Measurements from ENCODE around the gene TENT4A. TPM values are rescaled to one million over a fixed set of nuclear protein-coding genes. Genes with fewer than 3 reads are reported as not detected.
"Not testable (repeated sequence)": the region's sequence is repeated elsewhere in the genome, so short reads cannot be mapped to it uniquely, and the experiment has no call there.

Gene TENT4A
- total and polyA plus RNA-seq, 8 donors = 17.1 to 38.2 (median 31.4) TPM

- no peak for DNase-seq
- no peak for TF ChIP-seq CTCF (IDR thresholded peaks at IDR 0.05)
- no peak overlapping the region for H3K4me3 ChIP-seq
- no peaks in the 10 kb centered on the region for H3K9me3 ChIP-seq
- no peaks in the 10 kb centered on the region for H3K36me3 ChIP-seq
- no peak for ATAC-seq
- intact Hi-C loops (cut with DNase I) = no loop called here
- H3K4me1 ChIP-seq = peaks cover 12 to 20% of the 10 kb centered on the region in 2 donors
- H3K27ac ChIP-seq = no peak overlapping the region
- no peaks in the 10 kb centered on the region for H3K27me3 ChIP-seq
Measured at GRCh38 chr5:6768590-6769230, 55.5 kb downstream of the TENT4A start.

- no peak for DNase-seq
- Histone ChIP-seq H3K9me3 (no peaks in the 10 kb centered on the region), H3K36me3 (no peaks in the 10 kb centered on the region), H3K4me1 (peaks cover 7 to 23% of the 10 kb centered on the region in 2 donors), H3K4me3 (no peak overlapping the region), H3K27me3 (no peaks in the 10 kb centered on the region), H3K27ac (no peak overlapping the region)
- no peak for TF ChIP-seq CTCF (IDR thresholded peaks at IDR 0.05)
- ATAC-seq = no peak
- intact Hi-C loops (cut with DNase I) = no loop called here
Measured at GRCh38 chr5:6770826-6771607, 57.8 kb downstream of the TENT4A start.

- intact Hi-C loops (cut with DNase I) = no loop called here
- DNase-seq = no peak
- no peak overlapping the region for H3K4me3 ChIP-seq
- H3K27me3 ChIP-seq = no peaks in the 10 kb centered on the region
- no peak overlapping the region for H3K27ac ChIP-seq
- no peak for TF ChIP-seq CTCF (IDR thresholded peaks at IDR 0.05)
- no peaks in the 10 kb centered on the region for H3K9me3 ChIP-seq
- no peak for ATAC-seq
- no peaks in the 10 kb centered on the region for H3K36me3 ChIP-seq
- H3K4me1 ChIP-seq = peaks cover 0 to 10% of the 10 kb centered on the region in 2 donors
Measured at GRCh38 chr5:6772886-6773285, 59.7 kb downstream of the TENT4A start.

GRCh38 chr5:6773342-6774035 lies 60.3 kb downstream of the TENT4A start:
- Histone ChIP-seq H3K4me1 (peaks cover 0 to 10% of the 10 kb centered on the region in 2 donors), H3K27me3 (no peaks in the 10 kb centered on the region), H3K27ac (no peak overlapping the region), H3K36me3 (no peaks in the 10 kb centered on the region), H3K4me3 (no peak overlapping the region), H3K9me3 (no peaks in the 10 kb centered on the region)
- no peak for DNase-seq
- TF ChIP-seq CTCF (IDR thresholded peaks at IDR 0.05) = no peak
- intact Hi-C loops (cut with DNase I) = no loop called here
- ATAC-seq = no peak

GRCh38 chr5:6774207-6774606 lies 61.0 kb downstream of the TENT4A start:
- intact Hi-C loops (cut with DNase I); H3K4me3 ChIP-seq; ATAC-seq; H3K9me3 ChIP-seq; H3K27ac ChIP-seq; H3K27me3 ChIP-seq; H3K36me3 ChIP-seq; DNase-seq: not testable (repeated sequence)
- H3K4me1 ChIP-seq = peaks cover 0 to 10% of the 10 kb centered on the region in 2 donors

Measured in left lung (tissue), 10 donors.